ENCODE data around the gene RASA2. TPM values are rescaled to one million over a fixed set of nuclear protein-coding genes. Genes with fewer than 3 reads are reported as not detected.
A peak's percentile ranks its signal among the peaks of the same experiment; 100 is the strongest.
"Not testable (repeated sequence)": the region's sequence is repeated elsewhere in the genome, so short reads cannot be mapped to it uniquely, and the experiment has no call there.

RASA2 gene
- total RNA-seq, 1 donor from 2014 or later: 5.1 TPM

DNA sequence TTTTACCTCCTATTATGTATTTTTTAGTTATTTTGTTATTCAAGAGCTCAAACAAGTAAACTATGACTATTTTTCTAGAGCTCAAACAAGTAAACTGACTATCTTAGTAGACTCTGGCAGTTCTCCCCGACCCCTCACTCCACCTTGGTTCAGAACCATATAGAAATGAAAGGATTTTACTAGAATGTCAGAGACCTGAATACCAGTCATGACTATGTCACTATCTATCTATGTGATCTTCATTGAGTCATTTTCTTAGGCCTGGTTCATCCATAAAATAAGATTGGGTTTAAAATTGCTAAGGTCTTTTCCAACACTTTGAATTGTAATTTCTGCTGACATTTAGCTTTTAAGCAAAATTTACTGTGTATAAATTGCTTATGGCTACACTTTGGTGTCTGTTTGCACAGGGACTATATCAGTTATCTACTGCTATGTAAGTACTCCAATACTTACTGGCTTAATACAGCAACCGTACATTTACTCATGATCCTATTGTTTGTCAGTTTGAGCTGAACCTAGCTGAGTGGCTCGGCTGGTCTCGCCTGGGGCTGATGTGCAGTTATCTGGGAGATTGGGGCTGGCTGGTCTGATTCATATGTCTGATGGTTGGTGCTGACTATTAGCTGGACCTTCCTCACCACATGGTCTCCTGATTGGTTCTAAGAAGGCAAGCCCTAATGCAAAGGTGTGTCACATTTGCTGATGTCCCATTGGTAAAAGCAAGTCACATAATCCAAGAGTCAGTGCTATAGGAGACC lies 37.0 kb downstream of the RASA2 start:
- DNase-seq (no peak), ATAC-seq (no peak)
- intact Hi-C loops (cut with micrococcal nuclease): no loop called here

DNA sequence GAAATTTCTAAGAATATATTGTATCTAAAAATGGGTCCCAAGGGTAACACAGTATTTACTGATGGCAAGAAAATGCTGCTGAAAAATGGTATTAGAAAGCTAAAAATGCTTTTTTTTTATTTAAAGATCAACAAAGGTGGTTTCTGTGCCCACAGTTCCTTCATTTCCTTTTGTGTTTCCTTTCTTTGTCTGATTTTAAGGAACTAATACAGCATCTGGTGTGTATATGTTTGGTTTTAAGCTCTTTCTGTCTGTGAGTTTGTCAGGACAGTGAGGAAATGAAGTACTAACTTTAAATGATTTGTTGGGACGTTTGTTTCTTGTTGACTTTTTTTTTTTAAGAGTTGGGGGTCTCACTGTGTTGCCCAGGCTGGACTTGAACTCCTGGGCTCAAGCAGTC lies 38.2 kb downstream of the RASA2 start:
- no peak for DNase-seq
- ATAC-seq: no peak
- intact Hi-C loops (cut with micrococcal nuclease): no loop called here

DNA sequence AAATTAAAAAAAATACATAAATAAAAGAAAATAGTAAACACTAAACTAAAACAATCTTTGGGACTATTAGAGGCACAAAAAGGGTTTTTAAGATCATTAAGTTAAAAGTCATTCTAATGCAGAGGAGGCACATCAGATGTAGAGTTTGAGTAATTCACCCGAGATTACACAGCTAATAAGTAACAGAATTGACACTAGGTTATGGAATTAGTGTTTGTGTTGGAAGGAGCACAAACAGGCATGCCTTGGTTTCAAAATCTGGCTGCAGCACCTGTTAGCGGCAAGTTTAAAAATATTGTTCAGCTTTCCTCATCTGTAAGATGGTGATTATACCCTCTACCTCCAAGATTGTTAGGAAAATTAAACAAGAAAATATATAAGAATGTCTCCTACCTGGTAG lies 39.0 kb downstream of the RASA2 start:
- DNase-seq (no peak), ATAC-seq (no peak)
- intact Hi-C loops (cut with micrococcal nuclease): no loop called here

DNA sequence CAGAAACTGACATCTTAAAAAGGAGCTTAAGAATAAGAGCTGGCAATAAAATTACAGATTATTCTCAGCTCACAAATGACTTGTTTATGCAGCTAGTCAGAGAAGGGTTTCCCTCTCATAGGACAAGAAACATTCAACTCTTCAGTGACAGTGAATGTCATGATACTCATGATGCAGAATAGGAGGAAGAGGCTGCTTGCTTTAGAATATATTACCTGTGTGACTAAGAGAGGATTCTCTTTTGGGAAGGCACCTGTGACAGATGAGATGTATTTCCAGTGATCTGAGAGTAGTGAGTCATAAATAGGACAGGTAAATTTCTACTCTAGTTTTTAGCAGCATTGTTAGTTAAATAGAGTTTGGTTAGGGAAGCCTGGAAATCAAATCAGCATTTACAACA lies 39.9 kb downstream of the RASA2 start:
- DNase-seq: no peak
- ATAC-seq: no peak
- intact Hi-C loops (cut with micrococcal nuclease): no loop called here

DNA sequence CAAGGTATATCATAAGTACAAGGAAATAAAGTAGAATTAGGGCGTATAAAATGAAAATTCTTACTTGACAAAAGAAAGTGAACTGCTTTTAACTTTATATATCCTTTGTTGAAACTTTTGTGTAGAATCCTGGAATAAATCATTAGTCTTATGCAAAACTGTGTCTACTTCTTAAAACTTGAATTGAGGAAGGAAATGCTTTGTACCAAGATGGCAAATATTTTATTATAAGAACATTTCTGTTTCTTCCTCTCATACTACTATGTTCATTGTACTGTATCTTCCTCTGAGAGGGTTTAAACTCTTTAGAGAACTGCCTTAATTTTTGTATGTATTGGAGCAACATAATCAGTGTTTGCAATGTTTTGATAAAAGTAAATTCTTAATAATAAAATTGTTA lies 42.0 kb downstream of the RASA2 start:
- DNase-seq (no peak), ATAC-seq (no peak)
- intact Hi-C loops (cut with micrococcal nuclease): no loop called here

DNA sequence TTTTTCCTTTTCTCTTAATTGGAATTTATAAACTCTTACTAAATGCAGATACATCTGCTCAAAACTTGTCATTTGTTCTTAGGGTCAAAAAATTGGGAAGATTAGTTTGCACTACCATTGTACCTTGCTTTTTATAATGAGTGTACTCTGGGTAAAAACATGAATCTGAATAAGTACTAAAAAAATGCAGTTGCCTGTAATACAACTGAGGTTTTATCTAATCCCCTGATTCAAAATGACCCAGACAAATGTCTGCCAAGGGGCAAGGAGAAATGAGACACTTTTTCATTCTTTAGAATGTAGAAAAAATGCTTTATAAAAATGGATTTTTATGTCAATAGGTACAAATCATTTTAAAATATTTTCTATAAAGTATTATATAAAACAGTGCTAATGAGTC lies 42.4 kb downstream of the RASA2 start:
- ATAC-seq (no peak), DNase-seq (no peak)
- intact Hi-C loops (cut with micrococcal nuclease): no loop called here

DNA sequence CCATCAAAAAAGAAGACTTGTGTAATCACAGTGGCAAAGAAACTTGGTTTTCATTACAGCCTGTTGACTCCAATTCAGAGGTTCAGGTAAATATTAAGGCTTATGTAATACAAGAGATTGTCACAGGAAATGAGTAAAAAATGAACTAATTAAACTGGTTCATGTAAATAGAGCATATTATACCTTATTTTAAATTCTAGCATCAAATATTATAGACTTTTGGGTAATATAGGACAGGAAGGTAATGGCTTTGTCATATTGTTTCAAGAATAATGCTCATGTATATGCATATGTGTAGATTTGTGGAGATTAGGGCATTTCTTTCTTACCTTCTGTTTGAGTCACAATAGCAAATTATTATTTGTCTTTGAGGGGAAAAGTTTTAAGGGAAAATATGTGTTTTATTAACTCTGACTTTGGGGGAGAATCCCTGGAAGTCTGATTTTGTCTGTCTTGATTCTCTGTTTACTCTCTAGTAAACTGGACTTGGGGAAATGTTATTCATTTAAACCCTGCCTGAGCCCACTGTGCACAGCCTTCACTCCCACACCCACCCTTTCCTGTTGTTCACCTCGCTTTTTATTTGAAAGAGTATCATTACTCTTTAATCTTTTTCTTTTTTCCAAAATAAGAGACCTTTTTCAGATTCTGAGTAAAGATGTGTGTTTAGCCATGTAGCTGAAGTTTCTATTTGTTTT lies 43.0 kb downstream of the RASA2 start:
- ATAC-seq: peak; percentile 57
- DNase-seq: no peak
- intact Hi-C loops (cut with micrococcal nuclease): no loop called here

DNA sequence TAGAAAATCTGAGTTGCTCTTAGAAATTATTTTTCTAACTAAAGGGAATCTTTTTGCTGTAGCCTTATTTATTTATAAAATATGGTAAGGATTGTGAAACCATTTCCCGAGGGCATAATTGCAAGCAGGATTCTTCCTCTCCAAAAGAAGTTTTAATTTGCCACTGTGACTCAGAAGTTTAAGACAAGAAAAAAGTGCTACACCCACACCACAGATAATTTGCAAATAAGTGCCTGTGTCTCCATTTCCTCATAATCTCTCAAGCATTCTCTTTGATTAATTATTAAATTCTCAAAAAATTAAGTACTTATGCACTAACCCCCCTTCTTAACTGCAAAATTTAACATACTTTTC lies 43.6 kb downstream of the RASA2 start:
- intact Hi-C loops (cut with micrococcal nuclease): no loop called here
- DNase-seq (no peak), ATAC-seq (peak; percentile 55)

DNA sequence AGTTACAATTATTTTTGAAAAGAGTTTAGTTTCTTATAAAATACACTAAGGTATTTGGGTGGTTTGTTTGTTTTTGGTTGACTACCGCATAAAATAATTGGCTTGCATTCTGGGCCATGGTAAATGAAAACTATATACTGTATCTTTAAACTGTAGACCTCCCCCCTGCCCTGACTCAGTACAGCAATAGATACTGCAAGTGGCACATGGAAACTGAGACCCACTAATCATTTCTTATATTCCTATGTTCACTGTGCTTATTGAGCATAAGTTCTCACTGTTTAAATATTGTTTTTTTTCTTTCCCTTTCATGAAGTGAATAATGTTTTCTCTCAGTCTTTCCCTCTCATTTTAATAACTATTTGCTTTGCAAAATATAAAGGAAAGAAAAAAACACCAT lies 45.8 kb downstream of the RASA2 start:
- no peak for DNase-seq
- intact Hi-C loops (cut with micrococcal nuclease): no loop called here
- ATAC-seq: no peak

DNA sequence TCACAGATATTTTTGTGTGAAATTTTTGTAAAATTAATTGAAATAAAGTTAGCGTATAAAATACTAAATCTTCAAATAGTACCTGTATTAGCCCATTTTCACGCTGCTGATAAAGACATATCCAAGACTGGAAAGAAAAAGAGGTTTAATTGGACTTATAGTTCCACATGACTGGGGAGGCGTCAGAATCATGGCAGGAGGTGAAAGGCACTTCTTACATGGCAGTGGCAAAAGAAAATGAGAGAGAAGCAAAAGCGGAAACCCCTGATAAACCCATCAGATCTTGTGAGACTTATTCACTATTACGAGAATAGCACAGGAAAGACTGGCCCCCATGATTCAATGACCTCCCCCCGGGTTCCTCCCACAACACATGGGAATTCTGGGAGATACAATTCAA lies 49.2 kb downstream of the RASA2 start:
- ATAC-seq; DNase-seq; intact Hi-C loops (cut with micrococcal nuclease): not testable (repeated sequence)

DNA sequence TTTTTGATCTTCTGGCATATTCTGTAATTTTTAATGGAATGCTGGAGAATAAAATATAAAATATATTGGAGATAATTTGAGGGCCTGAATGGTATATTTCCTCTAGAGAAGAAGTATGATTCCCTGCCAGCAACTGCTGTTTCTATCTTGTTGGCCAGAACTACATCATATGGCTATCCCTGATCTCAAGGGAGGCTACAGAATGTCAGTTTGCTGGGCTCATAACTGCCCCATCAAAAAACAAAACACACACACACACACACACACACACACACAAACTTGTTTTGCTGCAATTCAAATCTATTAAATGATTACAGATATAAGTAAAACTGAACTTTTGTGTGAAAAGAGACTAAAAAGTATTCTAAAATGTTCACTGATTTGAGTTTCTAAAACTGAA lies 51.0 kb downstream of the RASA2 start:
- intact Hi-C loops (cut with micrococcal nuclease): no loop called here
- DNase-seq (no peak), ATAC-seq (no peak)

DNA sequence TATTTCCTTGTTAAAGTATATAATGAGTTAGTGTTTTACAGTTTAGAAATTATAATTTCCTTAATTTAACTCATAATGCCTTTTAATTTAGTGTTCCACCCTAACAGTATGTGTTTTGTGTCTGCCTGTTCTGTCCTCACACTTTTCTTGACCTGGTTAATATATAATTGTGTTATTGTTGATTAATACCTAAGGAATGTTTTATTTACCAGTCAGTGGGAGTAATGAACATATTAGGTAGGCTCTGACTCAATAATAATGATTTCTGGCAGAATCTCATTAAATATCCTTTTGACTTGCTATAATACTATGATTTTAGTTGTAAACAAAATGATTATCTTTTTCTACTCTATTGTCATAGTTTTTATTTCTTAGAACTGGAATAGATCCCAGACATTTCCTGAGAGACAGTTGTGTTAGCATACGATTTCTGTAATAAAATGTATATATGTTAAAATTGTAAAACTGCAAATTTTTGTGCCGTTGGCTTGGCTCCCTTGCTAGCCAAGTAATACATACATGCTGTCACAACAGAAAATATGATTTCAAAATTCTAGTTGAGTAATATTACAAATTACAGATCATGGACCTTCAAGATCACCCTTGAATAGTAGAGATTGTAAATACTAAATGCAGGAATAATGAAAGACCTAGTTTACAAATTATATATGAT lies 51.9 kb downstream of the RASA2 start:
- intact Hi-C loops (cut with micrococcal nuclease): no loop called here
- DNase-seq (no peak), ATAC-seq (no peak)

DNA sequence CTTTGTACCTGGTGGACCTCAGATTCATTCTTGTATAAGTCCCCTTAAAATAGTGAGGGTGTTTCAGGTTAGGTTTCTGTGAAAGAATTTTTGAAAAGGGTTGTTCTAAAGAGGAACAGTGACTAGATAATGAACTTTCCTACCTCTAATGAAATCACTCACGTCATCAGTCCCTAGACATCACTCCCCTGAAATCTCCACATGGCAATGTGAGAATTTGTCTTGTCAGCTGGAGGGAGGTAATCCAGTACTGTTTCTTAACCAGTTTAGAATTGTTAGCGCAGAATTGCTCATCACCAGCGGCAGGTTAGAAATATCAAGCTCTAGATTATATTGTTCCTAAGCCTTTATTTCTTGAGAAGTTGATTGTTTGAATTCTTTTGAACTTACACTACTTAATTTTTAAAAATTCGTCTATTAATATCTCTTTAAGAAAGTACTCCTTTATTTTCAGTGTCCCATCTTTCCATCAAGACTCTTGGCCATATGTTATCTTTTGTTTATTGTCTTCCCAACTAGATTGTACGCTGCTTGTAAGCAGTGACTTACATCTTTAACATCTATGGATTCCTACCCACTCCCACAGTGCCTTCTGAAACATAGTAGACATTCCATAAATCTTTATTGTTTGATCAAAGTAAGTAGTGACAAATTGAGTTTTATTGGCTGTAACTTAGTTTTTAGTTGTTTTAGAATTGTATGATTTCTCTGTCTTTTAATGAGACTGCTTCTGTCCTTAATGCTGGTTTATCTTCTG lies 52.8 kb downstream of the RASA2 start:
- intact Hi-C loops (cut with micrococcal nuclease): no loop called here
- DNase-seq (no peak), ATAC-seq (no peak)

DNA sequence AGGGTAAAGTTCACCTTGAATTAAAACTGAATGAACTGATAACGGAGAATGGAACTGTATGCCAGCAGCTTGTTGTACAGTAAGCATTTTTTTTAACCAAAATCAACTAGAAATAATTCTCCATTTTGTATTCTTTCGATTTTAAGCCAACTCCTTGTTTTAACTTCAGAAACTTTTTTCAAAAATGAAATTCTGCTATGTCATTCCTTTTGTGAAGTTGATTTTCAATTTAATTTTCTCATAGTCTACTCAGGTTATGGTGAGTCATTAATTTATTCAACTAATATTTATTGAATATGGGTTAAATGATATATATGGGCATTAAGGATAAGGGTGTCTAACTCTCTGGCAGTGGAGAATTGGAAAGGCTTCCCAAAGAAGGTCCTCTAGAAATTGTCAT lies 53.7 kb downstream of the RASA2 start:
- no peak for ATAC-seq
- DNase-seq: no peak
- intact Hi-C loops (cut with micrococcal nuclease): no loop called here

DNA sequence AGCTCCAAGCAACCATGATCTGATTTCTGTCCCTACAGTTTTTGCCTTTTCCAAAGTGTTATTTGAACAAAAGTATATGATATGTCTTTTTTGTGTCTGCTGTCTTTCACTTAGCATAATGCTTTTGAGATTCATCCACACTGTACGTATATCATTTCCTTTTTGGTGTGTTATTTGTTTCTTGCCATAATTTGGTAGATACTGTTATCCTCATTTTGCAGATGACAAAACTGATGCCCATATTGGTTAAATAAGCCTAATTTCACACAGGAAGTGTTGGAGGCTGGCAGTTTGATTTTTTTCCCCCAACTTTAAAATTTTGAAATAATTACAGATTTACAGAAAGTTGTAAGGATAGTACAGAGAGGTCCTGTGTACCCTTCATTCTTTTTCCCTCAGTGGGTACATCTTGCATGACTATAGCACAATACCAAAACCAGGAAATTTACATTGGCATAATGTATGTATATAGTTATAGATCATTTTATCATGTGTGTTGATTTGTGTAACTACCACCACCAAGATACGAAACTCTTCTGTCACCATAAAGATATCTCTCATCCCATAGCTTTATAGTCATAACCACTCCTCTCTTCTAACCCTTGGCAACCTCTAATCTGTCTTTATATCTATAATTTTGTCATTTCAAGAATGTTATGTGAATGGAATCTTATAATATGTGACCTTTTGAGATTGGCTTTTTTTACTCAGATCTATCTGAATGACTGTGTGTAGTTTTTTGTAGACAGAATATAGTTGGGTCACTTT lies 55.6 kb downstream of the RASA2 start:
- ATAC-seq (no peak), DNase-seq (no peak)
- intact Hi-C loops (cut with micrococcal nuclease): no loop called here

DNA sequence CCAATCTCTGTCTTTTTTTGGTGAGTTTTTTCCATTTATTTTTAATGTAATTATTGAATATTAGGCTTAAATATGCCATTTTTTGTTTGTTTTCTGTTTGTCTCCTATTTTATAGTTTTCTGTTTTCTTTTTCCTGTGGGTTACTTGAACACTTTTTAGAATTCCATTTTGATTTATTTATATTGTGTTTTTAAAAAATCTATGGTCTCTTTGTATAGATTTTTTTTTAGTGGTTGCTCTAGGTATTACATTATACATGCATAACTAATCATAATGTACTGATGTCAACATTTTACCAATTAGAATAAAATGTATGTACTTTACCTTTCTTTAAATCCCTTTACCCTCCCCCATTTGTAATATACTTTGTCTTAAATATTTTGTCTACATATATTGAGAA lies 56.2 kb downstream of the RASA2 start:
- no peak for ATAC-seq
- intact Hi-C loops (cut with micrococcal nuclease): no loop called here
- no peak for DNase-seq

DNA sequence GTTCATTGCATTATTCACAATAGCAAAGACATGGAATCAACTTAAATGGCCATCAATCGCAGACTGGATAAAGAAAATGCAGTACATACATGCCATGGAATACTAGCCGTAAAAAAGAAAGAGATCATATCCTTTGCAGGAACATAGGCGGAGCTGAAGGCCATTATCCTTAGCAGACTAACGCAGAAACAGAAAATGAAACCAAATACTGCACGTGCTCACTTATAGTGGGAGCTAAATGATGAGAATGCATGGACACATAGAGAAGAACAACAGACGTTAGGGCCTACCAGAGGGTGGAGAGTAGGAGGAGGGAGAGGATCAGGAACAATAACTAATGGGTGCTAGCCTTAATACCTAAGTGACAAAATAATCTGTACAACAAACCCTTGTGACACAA lies 57.9 kb downstream of the RASA2 start:
- intact Hi-C loops (cut with micrococcal nuclease): no loop called here
- DNase-seq (no peak), ATAC-seq (no peak)

DNA sequence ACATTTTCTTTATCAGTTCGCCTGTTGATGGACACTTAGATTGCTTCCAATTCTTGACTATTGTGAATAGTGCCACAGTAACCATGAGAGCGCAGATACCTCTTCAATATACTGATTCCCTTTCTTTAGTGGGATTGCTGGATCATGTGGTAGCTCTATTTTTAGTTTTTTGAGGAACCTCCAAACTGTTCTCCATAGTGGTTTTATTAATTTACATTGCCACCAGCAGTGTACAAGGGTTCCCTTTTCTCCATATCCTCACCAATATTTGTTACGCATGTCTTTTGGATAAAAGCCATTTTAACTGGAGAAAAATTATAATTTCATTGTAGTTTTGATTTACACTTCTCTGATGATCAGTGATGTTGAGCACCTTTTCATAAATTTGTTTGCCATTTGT lies 59.3 kb downstream of the RASA2 start:
- ATAC-seq: no peak
- intact Hi-C loops (cut with micrococcal nuclease): no loop called here
- DNase-seq: no peak

DNA sequence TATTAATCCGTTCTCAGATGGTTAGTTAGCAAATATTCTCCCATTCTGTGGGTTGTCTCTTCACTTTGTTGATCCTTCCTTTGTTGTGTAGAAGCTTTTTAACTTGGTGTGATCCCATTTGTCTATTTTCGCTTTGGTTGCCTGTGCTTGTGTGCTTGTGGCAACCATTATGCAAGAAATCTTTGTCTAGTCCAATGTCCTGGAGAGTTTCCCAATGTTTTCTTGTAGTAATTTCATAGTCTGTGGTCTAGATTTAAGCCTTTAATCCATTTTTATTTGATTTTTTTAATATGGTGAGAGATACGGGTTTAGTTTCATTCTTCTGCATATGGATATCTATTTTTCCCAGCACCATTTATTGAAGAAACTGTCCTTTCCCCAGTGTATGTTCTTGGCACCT lies 59.8 kb downstream of the RASA2 start:
- intact Hi-C loops (cut with micrococcal nuclease): no loop called here

More for the DNA sequence above, 59.8 kb downstream of the RASA2 start:
- DNase-seq: no peak
- ATAC-seq: no peak
